ENCODE data around the gene TAF6L. TPM values are rescaled to one million over a fixed set of nuclear protein-coding genes. Genes with fewer than 3 reads are reported as not detected.

The TAF6L gene
- total and polyA plus RNA-seq, 2 of the 8 experiments (the other 6 are each of a cell fraction or from before 2014, with no cell fraction given), result 24.8 to 31.9 TPM

DNA sequence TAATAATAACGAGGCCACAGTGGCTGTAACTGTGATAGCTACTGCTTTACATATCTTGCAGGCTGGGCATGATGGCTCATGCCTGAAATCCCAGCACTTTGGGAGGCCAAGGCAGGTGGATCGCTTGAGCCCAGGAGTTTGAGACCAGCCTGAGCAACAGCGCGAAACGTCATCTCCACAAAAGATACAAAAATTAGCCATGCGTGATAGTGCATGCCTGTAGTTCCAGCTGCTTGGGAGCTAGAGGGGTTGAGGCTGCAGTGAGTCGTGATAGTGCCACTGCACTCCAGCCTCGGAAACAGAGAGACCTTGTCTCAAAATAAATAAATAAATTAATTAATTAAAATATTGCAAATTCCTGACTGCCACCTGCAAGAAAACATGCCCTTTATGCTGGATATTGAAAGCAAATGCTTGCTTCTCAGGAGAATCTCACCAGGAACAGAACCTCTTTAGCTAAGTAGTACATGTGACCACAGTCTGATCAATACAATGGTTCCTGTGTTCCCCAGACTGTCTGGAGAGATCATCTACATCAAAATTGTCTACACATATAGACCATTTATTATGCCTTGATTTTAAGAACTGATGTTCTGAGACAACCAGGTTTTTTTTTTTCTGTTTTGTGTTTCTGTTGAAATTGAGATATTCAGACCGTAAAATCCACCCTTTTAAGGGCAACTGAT, 23.6 kb upstream of the TAF6L start (continued):
- TF ChIP-seq, protein P1, sequence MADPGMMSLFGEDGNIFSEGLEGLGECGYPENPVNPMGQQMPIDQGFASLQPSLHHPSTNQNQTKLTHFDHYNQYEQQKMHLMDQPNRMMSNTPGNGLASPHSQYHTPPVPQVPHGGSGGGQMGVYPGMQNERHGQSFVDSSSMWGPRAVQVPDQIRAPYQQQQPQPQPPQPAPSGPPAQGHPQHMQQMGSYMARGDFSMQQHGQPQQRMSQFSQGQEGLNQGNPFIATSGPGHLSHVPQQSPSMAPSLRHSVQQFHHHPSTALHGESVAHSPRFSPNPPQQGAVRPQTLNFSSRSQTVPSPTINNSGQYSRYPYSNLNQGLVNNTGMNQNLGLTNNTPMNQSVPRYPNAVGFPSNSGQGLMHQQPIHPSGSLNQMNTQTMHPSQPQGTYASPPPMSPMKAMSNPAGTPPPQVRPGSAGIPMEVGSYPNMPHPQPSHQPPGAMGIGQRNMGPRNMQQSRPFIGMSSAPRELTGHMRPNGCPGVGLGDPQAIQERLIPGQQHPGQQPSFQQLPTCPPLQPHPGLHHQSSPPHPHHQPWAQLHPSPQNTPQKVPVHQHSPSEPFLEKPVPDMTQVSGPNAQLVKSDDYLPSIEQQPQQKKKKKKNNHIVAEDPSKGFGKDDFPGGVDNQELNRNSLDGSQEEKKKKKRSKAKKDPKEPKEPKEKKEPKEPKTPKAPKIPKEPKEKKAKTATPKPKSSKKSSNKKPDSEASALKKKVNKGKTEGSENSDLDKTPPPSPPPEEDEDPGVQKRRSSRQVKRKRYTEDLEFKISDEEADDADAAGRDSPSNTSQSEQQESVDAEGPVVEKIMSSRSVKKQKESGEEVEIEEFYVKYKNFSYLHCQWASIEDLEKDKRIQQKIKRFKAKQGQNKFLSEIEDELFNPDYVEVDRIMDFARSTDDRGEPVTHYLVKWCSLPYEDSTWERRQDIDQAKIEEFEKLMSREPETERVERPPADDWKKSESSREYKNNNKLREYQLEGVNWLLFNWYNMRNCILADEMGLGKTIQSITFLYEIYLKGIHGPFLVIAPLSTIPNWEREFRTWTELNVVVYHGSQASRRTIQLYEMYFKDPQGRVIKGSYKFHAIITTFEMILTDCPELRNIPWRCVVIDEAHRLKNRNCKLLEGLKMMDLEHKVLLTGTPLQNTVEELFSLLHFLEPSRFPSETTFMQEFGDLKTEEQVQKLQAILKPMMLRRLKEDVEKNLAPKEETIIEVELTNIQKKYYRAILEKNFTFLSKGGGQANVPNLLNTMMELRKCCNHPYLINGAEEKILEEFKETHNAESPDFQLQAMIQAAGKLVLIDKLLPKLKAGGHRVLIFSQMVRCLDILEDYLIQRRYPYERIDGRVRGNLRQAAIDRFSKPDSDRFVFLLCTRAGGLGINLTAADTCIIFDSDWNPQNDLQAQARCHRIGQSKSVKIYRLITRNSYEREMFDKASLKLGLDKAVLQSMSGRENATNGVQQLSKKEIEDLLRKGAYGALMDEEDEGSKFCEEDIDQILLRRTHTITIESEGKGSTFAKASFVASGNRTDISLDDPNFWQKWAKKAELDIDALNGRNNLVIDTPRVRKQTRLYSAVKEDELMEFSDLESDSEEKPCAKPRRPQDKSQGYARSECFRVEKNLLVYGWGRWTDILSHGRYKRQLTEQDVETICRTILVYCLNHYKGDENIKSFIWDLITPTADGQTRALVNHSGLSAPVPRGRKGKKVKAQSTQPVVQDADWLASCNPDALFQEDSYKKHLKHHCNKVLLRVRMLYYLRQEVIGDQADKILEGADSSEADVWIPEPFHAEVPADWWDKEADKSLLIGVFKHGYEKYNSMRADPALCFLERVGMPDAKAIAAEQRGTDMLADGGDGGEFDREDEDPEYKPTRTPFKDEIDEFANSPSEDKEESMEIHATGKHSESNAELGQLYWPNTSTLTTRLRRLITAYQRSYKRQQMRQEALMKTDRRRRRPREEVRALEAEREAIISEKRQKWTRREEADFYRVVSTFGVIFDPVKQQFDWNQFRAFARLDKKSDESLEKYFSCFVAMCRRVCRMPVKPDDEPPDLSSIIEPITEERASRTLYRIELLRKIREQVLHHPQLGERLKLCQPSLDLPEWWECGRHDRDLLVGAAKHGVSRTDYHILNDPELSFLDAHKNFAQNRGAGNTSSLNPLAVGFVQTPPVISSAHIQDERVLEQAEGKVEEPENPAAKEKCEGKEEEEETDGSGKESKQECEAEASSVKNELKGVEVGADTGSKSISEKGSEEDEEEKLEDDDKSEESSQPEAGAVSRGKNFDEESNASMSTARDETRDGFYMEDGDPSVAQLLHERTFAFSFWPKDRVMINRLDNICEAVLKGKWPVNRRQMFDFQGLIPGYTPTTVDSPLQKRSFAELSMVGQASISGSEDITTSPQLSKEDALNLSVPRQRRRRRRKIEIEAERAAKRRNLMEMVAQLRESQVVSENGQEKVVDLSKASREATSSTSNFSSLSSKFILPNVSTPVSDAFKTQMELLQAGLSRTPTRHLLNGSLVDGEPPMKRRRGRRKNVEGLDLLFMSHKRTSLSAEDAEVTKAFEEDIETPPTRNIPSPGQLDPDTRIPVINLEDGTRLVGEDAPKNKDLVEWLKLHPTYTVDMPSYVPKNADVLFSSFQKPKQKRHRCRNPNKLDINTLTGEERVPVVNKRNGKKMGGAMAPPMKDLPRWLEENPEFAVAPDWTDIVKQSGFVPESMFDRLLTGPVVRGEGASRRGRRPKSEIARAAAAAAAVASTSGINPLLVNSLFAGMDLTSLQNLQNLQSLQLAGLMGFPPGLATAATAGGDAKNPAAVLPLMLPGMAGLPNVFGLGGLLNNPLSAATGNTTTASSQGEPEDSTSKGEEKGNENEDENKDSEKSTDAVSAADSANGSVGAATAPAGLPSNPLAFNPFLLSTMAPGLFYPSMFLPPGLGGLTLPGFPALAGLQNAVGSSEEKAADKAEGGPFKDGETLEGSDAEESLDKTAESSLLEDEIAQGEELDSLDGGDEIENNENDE (IDR thresholded peaks at IDR 0.05; ENCODE audit: insufficient replicate concordance, low read length), result no peak
- no peak for TF ChIP-seq BRCA1 (IDR thresholded peaks at IDR 0.05; ENCODE audit: low read depth, low read length)

All from H1 (cell line).